Measurements from ENCODE around the gene SNX9.

SNX9 gene

GRCh38 chr6:157859775-157860504 is 36.9 kb downstream of the SNX9 start:
- DNase-seq (ENCODE audit: low spot score), result no peak

- DNase-seq (ENCODE audit: low spot score), result no peak
Measured at GRCh38 chr6:157860505-157860991, 37.5 kb downstream of the SNX9 start.

GRCh38 chr6:157861184-157861583 is 38.1 kb downstream of the SNX9 start:
- no peak for DNase-seq (ENCODE audit: low spot score)

GRCh38 chr6:157861814-157862213 is 38.8 kb downstream of the SNX9 start:
- peak; percentile 54 for DNase-seq (ENCODE audit: low spot score)

- DNase-seq (ENCODE audit: low spot score), result no peak
Measured at GRCh38 chr6:157862706-157863105, 39.7 kb downstream of the SNX9 start.

- no peak for DNase-seq (ENCODE audit: low spot score)
Measured at GRCh38 chr6:157864185-157864761, 41.2 kb downstream of the SNX9 start.

- no peak for DNase-seq (ENCODE audit: low spot score)
Measured at GRCh38 chr6:157865249-157865648, 42.2 kb downstream of the SNX9 start.

GRCh38 chr6:157867155-157867559 is 44.1 kb downstream of the SNX9 start:
- no peak for DNase-seq (ENCODE audit: low spot score)

GRCh38 chr6:157867981-157868380 is 44.9 kb downstream of the SNX9 start:
- no peak for DNase-seq (ENCODE audit: low spot score)

- DNase-seq (ENCODE audit: low spot score), result no peak
Measured at GRCh38 chr6:157868835-157869234, 45.8 kb downstream of the SNX9 start.

- no peak for DNase-seq (ENCODE audit: low spot score)
Measured at GRCh38 chr6:157869673-157870302, 46.7 kb downstream of the SNX9 start.

GRCh38 chr6:157873735-157874344 is 50.8 kb downstream of the SNX9 start:
- peak; percentile 69 for DNase-seq (ENCODE audit: low spot score)

- no peak for DNase-seq (ENCODE audit: low spot score)
Measured at GRCh38 chr6:157877149-157877548, 54.1 kb downstream of the SNX9 start.

GRCh38 chr6:157877573-157878438 is 54.8 kb downstream of the SNX9 start:
- DNase-seq (ENCODE audit: low spot score), result no peak

GRCh38 chr6:157879034-157879872 is 56.2 kb downstream of the SNX9 start:
- no peak for DNase-seq (ENCODE audit: low spot score)

GRCh38 chr6:157879873-157880254 is 56.8 kb downstream of the SNX9 start:
- peak; percentile 87 for DNase-seq (ENCODE audit: low spot score)

GRCh38 chr6:157880534-157880933 is 57.5 kb downstream of the SNX9 start:
- no peak for DNase-seq (ENCODE audit: low spot score)

- no peak for DNase-seq (ENCODE audit: low spot score)
Measured at GRCh38 chr6:157881342-157881741, 58.3 kb downstream of the SNX9 start.

GRCh38 chr6:157884756-157885155 is 61.7 kb downstream of the SNX9 start:
- no peak for DNase-seq (ENCODE audit: low spot score)

- no peak for DNase-seq (ENCODE audit: low spot score)
Measured at GRCh38 chr6:157885211-157885788, 62.3 kb downstream of the SNX9 start.

GRCh38 chr6:157885876-157886275 is 62.8 kb downstream of the SNX9 start:
- no peak for DNase-seq (ENCODE audit: low spot score)
